Measurements from ENCODE around the gene ARHGAP6. TPM values are rescaled to one million over a fixed set of nuclear protein-coding genes. Genes with fewer than 3 reads are reported as not detected.

The ARHGAP6 gene
- total and polyA plus RNA-seq, 4 donors, result 5.1 to 19.5 (median 12.9) TPM

GRCh38 chrX:11430271-11430670, 235.4 kb downstream of the ARHGAP6 start:
- no peak for DNase-seq
- ATAC-seq (ENCODE audit: low FRiP score), result no peak
- Histone ChIP-seq H3K27me3 (ENCODE audit: control insufficient read depth in 1 of 2, insufficient read depth in 2 of 2, low read length in 1 of 2) (no peaks in the 10 kb centered on the region), H3K27ac (ENCODE audit: low read depth in 1 of 2, low read length in 2 of 2) (no peak overlapping the region), H3K4me3 (ENCODE audit: low read length in 2 of 2) (no peak overlapping the region), H3K36me3 (ENCODE audit: control insufficient read depth in 1 of 2, insufficient read depth in 2 of 2, low read length in 1 of 2) (no peaks in the 10 kb centered on the region), H3K9me3 (ENCODE audit: control insufficient read depth, low read length) (no peaks in the 10 kb centered on the region), H3K4me1 (ENCODE audit: control insufficient read depth in 1 of 2, insufficient read depth in 2 of 2, low read length in 2 of 2) (no peaks in the 10 kb centered on the region)
- intact Hi-C loops (cut with DNase I), result no loop called here

GRCh38 chrX:11429538-11430085, 236.1 kb downstream of the ARHGAP6 start:
- no peak overlapping the region for H3K27ac ChIP-seq (ENCODE audit: low read depth in 1 of 2, low read length in 2 of 2)
- H3K4me3 ChIP-seq (ENCODE audit: low read length in 2 of 2), result no peak overlapping the region
- intact Hi-C loops (cut with DNase I), result no loop called here
- DNase-seq (no peak), ATAC-seq (ENCODE audit: low FRiP score) (no peak)
- H3K27me3 ChIP-seq (ENCODE audit: control insufficient read depth in 1 of 2, insufficient read depth in 2 of 2, low read length in 1 of 2), result no peaks in the 10 kb centered on the region
- H3K9me3 ChIP-seq (ENCODE audit: control insufficient read depth, low read length), result no peaks in the 10 kb centered on the region
- no peaks in the 10 kb centered on the region for H3K4me1 ChIP-seq (ENCODE audit: control insufficient read depth in 1 of 2, insufficient read depth in 2 of 2, low read length in 2 of 2)
- 51 to 80% methylated on average over 3 of the region's 3 CpGs for WGBS, 2 donors
- H3K36me3 ChIP-seq (ENCODE audit: control insufficient read depth in 1 of 2, insufficient read depth in 2 of 2, low read length in 1 of 2), result no peaks in the 10 kb centered on the region

- WGBS, 2 donors, result 3 to 18% methylated on average over 46 to 54 of the region's 57 CpGs
- DNase-seq, result peak; percentile 73 to 87
- no peaks in the 10 kb centered on the region for H3K36me3 ChIP-seq (ENCODE audit: control insufficient read depth in 1 of 2, insufficient read depth in 2 of 2, low read length in 1 of 2)
- ATAC-seq (ENCODE audit: low FRiP score), result peak; percentile 78
- no peaks in the 10 kb centered on the region for H3K27me3 ChIP-seq (ENCODE audit: control insufficient read depth in 1 of 2, insufficient read depth in 2 of 2, low read length in 1 of 2)
- H3K4me1 ChIP-seq (ENCODE audit: control insufficient read depth in 1 of 2, insufficient read depth in 2 of 2, low read length in 2 of 2), result no peaks in the 10 kb centered on the region
- no peaks in the 10 kb centered on the region for H3K9me3 ChIP-seq (ENCODE audit: control insufficient read depth, low read length)
- peak overlapping the region in 1 of 2 donors; percentile 41 for H3K27ac ChIP-seq (ENCODE audit: low read depth in 1 of 2, low read length in 2 of 2)
- H3K4me3 ChIP-seq (ENCODE audit: low read length in 2 of 2), result peak overlapping the region; percentile 37 to 67
- intact Hi-C loops (cut with DNase I), result no loop called here
Measured at GRCh38 chrX:11427453-11428071, 238.2 kb downstream of the ARHGAP6 start.

- peak overlapping the region in 1 of 2 donors; percentile 37 for H3K4me3 ChIP-seq (ENCODE audit: low read length in 2 of 2)
- H3K4me1 ChIP-seq (ENCODE audit: control insufficient read depth in 1 of 2, insufficient read depth in 2 of 2, low read length in 2 of 2), result no peaks in the 10 kb centered on the region
- intact Hi-C loops (cut with DNase I), result no loop called here
- 55 to 71% methylated on average over 25 of the region's 25 CpGs for WGBS, 2 donors
- no peaks in the 10 kb centered on the region for H3K9me3 ChIP-seq (ENCODE audit: control insufficient read depth, low read length)
- ATAC-seq (ENCODE audit: low FRiP score) (peak; percentile 20), DNase-seq (no peak)
- H3K27ac ChIP-seq (ENCODE audit: low read depth in 1 of 2, low read length in 2 of 2), result peak overlapping the region in 1 of 2 donors; percentile 20
- H3K36me3 ChIP-seq (ENCODE audit: control insufficient read depth in 1 of 2, insufficient read depth in 2 of 2, low read length in 1 of 2), result no peaks in the 10 kb centered on the region
- H3K27me3 ChIP-seq (ENCODE audit: control insufficient read depth in 1 of 2, insufficient read depth in 2 of 2, low read length in 1 of 2), result no peaks in the 10 kb centered on the region
Measured at GRCh38 chrX:11426712-11427452, 238.8 kb downstream of the ARHGAP6 start.

GRCh38 chrX:11424903-11425674, 240.6 kb downstream of the ARHGAP6 start:
- ATAC-seq (ENCODE audit: low FRiP score) (no peak), DNase-seq (no peak)
- H3K27ac ChIP-seq (ENCODE audit: low read depth in 1 of 2, low read length in 2 of 2), result no peak overlapping the region
- H3K4me3 ChIP-seq (ENCODE audit: low read length in 2 of 2), result no peak overlapping the region
- H3K36me3 ChIP-seq (ENCODE audit: control insufficient read depth in 1 of 2, insufficient read depth in 2 of 2, low read length in 1 of 2), result no peaks in the 10 kb centered on the region
- H3K4me1 ChIP-seq (ENCODE audit: control insufficient read depth in 1 of 2, insufficient read depth in 2 of 2, low read length in 2 of 2), result no peaks in the 10 kb centered on the region
- no peaks in the 10 kb centered on the region for H3K27me3 ChIP-seq (ENCODE audit: control insufficient read depth in 1 of 2, insufficient read depth in 2 of 2, low read length in 1 of 2)
- no peaks in the 10 kb centered on the region for H3K9me3 ChIP-seq (ENCODE audit: control insufficient read depth, low read length)
- WGBS, 2 donors, result 58 to 86% methylated on average over 7 of the region's 7 CpGs
- intact Hi-C loops (cut with DNase I), result no loop called here

GRCh38 chrX:11423949-11424348, 241.8 kb downstream of the ARHGAP6 start:
- ATAC-seq (ENCODE audit: low FRiP score) (no peak), DNase-seq (no peak)
- Histone ChIP-seq H3K27ac (ENCODE audit: low read depth in 1 of 2, low read length in 2 of 2) (peak overlapping the region in 1 of 2 donors; percentile 51), H3K4me3 (ENCODE audit: low read length in 2 of 2) (no peak overlapping the region), H3K9me3 (ENCODE audit: control insufficient read depth, low read length) (no peaks in the 10 kb centered on the region), H3K36me3 (ENCODE audit: control insufficient read depth in 1 of 2, insufficient read depth in 2 of 2, low read length in 1 of 2) (no peaks in the 10 kb centered on the region), H3K4me1 (ENCODE audit: control insufficient read depth in 1 of 2, insufficient read depth in 2 of 2, low read length in 2 of 2) (no peaks in the 10 kb centered on the region), H3K27me3 (ENCODE audit: control insufficient read depth in 1 of 2, insufficient read depth in 2 of 2, low read length in 1 of 2) (no peaks in the 10 kb centered on the region)
- WGBS, 2 donors, result 72 to 94% methylated on average over 3 of the region's 3 CpGs
- intact Hi-C loops (cut with DNase I), result no loop called here

GRCh38 chrX:11423362-11423818, 242.3 kb downstream of the ARHGAP6 start:
- no peaks in the 10 kb centered on the region for H3K9me3 ChIP-seq (ENCODE audit: control insufficient read depth, low read length)
- 83 to 95% methylated on average over 1 of the region's 1 CpG for WGBS, 2 donors
- H3K36me3 ChIP-seq (ENCODE audit: control insufficient read depth in 1 of 2, insufficient read depth in 2 of 2, low read length in 1 of 2), result no peaks in the 10 kb centered on the region
- no peak for ATAC-seq (ENCODE audit: low FRiP score)
- peak in 1 of 2 donors; percentile 65 for DNase-seq
- H3K27me3 ChIP-seq (ENCODE audit: control insufficient read depth in 1 of 2, insufficient read depth in 2 of 2, low read length in 1 of 2), result no peaks in the 10 kb centered on the region
- intact Hi-C loops (cut with DNase I), result no loop called here
- peak overlapping the region in 1 of 2 donors; percentile 11 for H3K27ac ChIP-seq (ENCODE audit: low read depth in 1 of 2, low read length in 2 of 2)
- H3K4me3 ChIP-seq (ENCODE audit: low read length in 2 of 2), result no peak overlapping the region
- H3K4me1 ChIP-seq (ENCODE audit: control insufficient read depth in 1 of 2, insufficient read depth in 2 of 2, low read length in 2 of 2), result no peaks in the 10 kb centered on the region

- Histone ChIP-seq H3K9me3 (ENCODE audit: control insufficient read depth, low read length) (no peaks in the 10 kb centered on the region), H3K4me1 (ENCODE audit: control insufficient read depth in 1 of 2, insufficient read depth in 2 of 2, low read length in 2 of 2) (no peaks in the 10 kb centered on the region), H3K27ac (ENCODE audit: low read depth in 1 of 2, low read length in 2 of 2) (peak overlapping the region in 1 of 2 donors; percentile 19), H3K4me3 (ENCODE audit: low read length in 2 of 2) (no peak overlapping the region), H3K27me3 (ENCODE audit: control insufficient read depth in 1 of 2, insufficient read depth in 2 of 2, low read length in 1 of 2) (no peaks in the 10 kb centered on the region), H3K36me3 (ENCODE audit: control insufficient read depth in 1 of 2, insufficient read depth in 2 of 2, low read length in 1 of 2) (no peaks in the 10 kb centered on the region)
- intact Hi-C loops (cut with DNase I), result no loop called here
- ATAC-seq (ENCODE audit: low FRiP score) (no peak), DNase-seq (no peak)
Measured at GRCh38 chrX:11422525-11422857, 243.2 kb downstream of the ARHGAP6 start.
